ENCODE data around the gene STK32C. TPM values are rescaled to one million over a fixed set of nuclear protein-coding genes. Genes with fewer than 3 reads are reported as not detected.
"Not testable (repeated sequence)": the region's sequence is repeated elsewhere in the genome, so short reads cannot be mapped to it uniquely, and the experiment has no call there.

The STK32C gene
- total RNA-seq, 1 donor from 2014 or later = 21.5 TPM

DNA sequence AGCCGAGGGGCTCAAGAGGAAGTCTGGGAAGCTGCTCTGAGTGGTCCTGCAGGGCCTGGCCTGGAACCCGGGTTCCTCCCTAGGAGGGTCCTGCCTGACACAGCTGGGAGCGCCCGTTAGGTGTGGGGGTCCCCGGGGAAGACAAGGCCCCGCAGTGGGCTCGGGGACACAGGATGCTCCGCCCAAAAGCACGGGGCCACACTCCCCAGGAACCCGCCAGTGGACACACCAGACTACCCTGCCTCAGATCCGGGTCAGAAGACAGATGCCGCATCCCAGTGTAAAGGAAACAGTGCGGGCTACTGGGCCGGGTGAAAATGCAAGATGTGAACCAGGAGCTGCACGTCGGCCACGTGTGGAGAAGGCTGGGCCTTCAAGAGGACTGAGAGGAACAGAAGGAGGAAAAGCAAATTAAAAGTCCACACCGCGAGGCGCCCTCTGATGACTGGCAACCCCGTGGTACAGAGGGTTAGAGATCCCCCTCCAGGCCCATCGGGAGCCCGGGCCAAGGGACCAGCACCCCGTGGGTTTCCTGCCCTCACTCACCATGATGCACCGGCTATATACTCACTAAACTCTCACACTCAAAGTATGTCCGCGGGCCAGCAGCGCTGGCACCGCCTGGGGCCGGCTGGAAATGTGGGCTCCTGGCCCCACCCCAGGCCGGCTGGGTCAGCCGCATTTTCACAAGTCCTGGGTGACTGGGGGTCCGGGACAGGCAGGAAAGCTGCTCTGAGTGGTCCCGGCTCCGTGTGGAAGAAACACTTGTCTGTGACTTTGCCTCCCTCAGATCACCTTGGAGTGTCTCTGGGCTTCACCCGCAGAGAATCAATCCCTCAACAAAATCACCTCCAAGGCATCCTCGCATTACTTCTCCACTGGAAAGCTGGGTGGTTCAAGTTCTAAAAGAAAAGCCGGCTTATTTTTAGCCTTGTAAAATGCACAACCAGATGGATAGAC, 6.1 kb downstream of the STK32C start:
- no peak for DNase-seq

DNA sequence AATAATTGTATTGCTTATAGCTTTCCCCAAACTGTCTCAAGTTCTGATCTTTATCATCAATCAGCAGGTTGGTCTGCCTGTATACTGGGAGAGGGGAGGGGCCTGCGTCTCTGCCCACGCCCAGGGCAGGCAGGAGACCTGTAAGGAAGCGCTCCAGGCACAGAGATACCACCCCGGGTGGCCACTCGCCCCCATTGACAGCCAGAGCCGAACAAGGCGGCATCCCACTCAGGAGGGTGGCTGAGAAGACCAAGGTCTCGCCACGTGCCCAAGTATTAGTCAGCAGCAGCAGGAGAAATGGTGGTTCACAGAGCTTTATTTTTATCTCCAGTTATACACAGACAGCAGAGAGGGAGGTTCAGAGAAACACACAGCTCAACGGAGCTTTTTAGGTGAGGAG, 7.2 kb downstream of the STK32C start:
- DNase-seq = no peak

DNA sequence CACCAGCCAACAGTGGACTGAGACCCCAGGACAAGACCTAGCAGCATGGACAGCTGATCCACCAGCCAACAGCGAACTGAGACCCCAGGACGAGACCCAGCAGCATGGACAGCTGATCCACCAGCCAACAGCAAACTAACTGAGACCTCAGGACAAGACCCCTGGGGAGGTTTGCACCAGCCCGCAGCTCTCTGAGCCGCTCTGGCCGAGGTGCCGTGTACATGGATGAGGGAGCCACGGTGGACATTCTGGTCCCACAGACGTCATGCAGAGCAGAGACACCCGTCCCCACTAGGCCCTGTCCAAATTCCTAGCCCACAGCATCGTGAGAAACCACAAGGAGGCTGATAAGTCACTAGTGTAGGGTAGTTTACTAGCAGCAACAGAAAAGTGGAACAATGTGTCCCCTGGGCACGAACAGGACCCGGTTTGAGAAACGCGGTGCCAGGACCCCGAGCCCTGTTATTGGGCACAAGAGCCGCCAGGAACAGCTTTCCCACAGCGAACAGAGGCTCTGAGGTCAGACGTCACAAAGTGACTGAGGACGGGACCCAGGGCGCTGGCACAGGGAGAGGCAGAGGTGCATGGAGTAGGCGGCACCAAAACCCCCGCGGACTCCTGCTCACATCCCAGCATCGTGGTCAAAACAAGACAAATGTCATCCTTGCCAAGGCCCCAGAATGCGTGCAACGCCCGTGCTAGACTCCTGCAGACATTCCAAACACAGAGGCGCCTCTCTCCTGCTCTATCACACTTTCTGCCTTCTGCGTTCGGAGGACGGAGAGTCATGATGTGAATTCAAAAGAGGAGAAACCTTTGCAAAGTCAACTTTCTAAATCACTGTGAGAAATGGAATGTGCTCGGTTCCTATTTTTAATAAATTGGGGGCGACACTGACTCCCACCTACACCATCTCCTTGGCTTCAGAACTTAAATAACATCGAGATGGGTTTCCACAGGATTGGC, 8.1 kb downstream of the STK32C start:
- no peak for DNase-seq

DNA sequence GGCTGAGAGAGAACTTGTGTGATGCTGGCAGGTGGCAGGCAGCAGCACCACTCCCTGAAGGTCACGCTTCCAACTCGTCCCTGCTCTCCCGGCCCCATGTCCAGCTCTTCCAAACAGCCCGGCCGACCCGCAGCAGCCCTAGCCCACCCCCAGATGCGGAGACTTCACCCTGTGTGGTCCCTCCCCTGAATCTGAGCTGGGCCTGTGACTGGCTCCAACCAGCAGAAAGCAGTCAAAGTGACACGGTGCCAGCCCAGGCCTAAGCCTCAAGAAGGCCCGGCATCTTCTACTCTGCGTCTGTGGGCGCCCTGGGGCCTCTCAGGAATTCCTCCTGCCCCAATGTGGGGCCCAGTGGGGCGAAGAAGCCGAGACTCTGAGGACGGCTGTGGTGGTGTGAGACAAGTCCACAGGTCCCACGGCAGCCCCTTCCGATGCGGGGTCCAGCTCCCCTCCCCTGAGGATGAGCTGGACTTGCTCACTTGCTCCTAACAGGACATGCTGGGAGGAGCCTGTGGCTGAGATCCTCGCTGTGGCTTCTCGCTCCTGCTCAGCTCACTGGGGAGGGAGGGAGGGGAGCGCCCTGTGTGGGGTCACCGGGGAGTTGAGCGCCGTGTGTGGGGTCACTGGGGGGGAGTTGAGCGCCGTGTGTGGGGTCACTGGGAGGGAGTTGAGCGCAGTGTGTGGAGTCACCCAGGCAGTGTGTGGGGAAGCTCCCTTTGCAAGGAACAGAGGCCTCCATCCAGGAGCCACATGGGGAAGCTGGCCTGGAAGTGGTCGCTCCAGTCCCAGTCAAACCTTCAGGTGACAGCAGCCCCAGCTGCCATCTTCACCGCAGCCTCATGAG, 9.5 kb downstream of the STK32C start:
- no peak for DNase-seq

DNA sequence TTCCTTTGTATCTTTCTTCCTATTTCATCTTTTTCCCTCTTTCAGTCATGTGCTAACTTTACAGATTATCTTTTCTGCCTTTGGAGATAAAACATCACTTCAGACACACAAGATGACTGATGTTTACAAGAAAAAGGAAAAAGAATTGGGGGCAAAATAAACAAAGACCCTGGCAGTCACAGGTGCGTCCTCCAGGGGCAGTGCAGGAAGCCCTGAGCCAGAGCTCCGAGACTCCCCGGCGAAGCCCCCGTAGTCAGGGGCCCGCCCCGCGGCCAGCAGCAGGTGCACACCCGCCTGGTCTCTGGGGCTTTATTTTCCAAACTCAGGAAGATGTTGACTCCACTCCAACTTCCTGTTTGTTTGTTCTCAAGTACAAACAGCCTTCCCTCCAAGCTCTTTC, 10.2 kb downstream of the STK32C start:
- DNase-seq = no peak

DNA sequence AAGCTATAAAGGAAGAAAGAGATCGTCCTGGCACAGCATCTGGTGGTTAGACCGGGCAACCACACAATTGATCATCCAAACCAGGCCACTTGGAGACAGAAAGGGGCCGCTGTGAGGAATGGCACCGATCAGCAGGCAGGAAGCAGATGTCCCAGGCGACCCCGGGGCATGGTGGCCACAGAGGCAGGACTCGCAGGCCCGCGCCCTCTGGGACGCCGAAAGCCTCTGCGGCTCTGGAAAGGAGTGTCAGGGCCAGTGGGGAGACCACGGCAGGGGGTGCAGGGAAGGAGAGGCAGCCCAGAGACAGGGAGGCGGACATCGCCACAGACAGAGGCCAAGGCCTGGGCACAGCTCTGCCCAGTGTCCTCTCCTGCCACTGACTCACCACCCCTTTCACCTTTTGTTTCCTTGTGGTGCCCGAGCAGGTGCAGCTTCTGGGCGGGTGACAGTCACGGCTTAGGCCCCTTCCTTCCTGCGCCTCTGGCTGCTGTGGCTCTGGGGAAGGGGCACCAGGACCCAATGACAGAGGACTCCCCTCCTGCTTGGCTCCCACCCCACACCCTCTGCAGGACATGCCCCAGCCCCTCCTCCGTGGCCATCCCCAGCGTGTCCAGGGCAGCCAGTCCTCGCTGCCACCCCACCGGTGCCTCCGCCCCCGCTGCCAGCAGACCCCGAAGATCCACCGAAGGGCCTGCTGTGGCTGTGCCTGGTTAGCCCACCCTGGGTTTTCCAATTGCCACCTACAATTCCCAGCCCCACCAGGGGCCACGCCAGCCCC, 10.9 kb downstream of the STK32C start:
- DNase-seq = no peak

DNA sequence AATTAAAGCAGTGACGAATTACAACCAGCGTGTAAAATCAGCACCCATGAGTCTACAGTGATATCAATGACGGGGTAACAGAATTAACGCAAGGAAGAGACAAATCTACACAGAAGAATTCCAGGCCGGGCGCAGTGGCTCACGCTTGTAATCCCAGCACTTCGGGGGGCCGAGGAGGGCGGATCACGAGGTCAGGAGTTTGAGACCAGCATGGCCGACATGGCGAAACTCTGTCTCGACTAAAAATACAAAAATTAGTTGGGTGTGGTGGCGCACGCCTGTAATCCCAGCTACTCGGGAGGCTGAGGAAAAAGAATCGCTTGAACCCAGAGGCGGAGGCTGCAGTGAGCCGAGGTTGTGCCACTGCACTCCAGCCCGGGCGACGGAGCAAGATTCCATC, 12.3 kb downstream of the STK32C start:
- not testable (repeated sequence) for DNase-seq

DNA sequence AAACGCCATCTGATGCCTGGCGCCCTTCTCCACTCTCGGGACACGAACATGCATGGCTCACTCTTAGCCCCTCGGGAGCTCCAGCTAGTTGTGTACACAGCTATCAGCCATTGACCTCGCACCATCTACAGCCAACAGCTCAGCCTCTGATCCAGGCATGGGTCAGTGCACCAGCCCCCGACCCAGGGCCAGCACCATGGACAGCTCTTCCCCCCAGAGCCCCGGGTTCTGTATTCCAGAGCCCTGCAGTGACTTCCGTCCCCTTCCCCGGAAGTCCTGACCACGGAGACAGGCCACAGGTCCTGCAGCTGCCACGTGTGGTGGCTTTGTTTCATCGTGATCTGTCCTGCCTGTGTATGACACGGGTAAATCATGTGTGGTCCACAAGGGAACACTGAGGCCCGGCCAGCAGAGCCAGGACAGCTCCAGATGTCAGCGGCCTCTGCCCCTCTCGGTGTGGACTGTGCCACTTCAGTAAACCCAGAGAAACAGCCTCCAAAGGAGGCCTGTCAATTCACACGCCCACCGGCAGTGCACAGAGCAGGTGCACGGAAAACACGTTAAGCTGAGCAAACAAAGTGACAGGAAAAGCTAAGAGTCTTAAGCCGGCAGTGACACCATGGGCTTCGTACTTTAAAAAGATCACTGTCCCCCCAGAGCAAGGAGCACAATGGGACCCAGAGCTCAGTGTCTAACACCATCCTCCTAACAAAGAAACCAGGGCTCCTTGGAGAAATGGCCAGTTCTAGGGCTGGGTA, 13.0 kb downstream of the STK32C start:
- DNase-seq = no peak

DNA sequence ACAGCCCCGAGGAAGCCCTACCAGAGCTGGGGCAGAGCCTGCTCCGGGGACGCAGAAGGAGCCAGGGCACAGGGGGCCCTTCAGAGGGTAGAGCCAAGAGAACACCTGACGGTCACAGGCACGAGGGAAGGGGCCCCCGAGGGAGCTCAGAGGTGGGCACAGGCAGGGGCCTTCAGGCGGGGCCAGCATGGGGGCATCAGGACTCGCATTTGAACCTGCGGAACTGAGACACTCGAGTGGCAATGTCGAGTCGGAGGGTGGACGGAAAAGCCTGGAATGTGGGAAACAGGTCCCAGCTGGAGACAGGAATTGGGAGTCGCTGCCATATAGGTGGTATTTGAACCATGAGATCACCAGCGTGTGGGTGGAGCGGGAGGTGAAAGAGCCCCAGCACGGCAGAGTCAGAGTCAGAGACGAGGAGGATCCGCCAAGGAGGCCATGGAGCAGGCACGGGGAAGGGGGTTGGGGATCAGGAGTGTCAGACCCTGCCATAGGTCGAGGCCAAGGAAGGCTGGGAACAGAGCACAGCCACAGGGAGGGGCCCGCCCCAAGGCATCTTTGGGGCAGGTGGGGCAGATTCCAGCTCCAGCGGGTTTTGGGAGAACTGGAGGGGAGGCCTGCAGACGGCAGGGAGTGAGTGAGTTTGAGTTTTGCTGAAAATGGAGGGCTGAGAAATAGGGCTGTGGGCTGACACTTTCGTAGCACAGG, 13.8 kb downstream of the STK32C start:
- no peak for DNase-seq

DNA sequence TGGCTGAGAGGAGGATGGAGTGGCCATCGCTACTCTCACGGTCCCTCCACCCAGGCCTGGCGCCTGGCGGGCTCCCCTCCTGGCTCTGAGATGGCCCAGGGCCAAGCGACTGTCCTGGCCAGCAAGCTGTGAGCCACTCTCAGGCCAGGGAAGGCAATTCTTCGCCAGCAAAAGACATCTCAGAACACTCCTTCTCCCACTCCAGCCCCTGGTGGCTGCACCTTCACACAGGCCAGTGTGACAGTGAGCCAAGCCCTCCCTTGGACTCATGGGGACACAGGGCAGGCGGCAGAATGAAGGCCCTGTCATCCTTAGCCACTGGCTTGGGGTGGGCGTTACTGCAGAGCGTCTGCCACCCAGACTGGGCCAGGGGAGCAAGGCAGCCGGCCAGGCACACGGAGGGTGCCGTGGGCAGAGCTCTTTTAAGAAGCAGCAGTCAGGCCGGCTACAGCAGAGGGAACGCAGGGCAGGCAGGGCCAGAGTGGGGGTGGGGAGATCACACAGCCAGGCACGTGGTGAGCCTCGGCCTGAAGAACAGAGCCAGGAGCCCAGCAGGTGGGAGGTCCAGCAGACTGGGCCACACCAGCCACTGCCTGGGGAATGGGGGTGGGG, 14.4 kb downstream of the STK32C start:
- no peak for DNase-seq

DNA sequence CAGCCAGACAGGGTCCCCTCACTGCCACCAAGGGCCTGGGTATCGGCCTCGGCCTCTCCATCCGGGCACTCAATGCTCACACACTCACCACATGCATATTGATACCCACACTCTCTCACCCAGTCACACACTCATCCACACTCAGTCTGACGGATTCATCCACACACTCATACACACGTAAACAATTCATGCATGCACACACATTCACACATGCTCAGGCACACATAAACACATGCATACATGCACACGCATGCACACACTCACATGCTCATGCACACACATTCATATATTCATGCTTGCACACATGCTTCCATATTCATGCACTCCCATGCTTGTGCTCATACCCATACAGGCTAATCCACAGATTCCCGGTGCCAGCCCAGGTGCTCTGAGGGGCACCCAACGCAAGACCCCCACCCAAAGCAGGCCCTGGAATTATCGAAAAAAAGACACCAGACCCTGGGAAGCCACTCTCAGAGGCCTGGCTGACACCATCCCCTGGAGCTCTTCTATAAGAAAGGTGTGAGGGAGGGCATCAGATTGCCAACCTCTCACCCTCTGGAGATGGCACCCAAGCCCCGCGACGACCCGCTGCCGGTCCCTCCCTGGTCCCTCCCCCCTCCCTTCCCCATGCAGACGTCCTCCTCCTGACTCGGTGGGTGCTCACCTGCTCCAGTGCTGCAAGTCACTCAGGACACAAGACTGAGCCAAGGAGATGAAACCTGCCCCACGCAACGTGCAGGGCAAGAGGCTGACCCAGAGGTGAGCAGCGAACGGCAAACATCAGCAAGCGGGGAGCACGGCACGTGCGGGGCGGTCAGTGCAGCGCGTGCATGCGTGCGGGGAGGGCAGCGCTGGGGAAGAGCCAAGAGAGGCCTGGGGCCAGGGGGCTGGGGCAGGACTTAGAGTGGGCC, 15.2 kb downstream of the STK32C start:
- no peak for DNase-seq

DNA sequence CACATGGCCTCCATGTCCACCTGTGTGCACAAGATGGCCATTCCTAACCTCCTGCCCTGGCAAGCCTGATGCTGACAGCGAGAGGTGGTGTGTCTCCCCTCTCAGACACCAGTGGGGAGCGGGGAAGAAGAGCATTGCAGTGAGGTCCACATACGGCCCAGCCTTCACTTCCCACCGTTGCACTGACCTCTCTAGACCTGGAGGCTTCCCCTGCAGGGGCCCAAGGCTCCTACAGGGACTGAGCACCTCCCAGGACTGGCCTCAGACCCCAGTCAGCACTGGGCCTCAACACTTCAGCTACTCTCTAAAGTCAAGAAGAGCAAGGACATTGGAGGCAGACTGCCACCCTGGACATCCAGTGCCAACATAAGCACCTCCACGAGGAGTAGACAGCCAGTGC, 15.9 kb downstream of the STK32C start:
- DNase-seq = no peak

DNA sequence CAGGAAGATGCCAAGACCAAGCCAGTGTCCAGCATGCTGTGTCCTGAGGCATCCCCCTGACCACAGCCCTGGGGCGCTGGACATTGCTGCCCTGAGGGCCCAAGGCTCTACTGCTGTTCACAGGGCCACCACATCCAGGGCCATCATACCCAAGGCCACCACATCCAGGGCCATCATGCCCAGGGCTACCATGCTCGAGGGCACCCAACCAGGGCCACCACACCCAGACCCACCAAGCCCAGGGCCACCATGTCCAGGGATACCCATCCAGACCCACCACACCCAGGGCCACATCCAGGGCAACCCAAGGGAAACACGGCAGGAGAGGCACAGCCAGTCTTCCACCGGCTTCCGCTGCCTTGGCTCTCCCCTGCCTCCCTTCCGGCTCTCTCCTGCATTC, 17.1 kb downstream of the STK32C start:
- no peak for DNase-seq

DNA sequence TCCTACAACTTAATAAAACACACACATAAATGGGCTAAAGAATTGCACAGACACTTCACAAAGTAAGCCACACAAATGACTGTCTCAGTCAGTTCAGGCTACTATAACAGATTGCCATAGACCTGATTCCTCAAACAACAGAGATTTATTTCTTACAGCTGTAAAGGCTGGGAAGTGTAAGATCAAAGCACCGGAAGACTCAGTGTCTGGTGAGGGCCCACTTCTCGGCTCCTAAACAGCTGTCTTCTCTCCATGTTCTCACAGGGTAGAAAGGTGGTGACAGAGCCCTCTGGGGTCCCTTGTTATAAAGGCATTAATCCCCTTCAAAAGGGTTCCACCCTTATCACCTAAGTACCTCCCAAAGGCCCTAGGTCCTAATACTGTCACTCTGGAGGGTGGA, 18.3 kb downstream of the STK32C start:
- DNase-seq = no peak

DNA sequence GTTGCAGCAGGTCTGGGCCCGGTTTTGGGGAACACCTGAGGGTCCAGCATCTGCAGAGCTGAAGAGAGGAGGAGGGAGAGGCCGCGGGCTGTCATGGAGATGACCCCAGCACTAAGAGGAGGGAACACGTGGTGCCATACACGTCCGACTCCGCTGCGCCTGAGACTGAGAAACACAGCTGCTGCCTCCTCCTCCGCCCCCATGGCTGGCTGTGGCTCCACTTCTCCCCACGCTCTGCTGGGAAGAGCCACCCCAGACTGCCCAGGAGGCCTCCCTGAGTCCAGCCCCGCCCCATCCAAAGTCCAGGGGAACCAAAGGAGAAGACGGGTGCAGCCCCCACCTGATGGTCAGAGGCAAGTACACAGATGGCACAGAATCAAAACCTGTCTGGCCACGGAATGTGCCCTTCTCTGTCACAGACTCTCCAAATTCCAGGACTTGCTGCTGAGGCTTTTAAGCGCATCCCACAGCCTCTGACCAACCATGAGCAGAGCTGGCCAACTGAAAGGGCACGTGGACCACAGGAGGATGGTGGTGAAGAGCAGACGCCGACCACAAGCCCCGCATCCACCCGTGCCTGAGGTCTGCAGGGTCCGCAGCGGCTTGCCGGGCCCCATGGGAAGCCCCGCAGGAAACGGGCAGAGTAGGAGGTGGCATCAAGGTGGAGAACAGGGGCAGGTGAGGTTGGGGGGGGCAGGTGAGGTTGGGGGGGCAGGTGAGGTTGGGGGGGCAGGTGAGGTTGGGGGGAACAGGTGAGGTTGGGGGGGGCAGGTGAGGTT, 24.0 kb downstream of the STK32C start:
- peak; percentile 58 for DNase-seq

DNA sequence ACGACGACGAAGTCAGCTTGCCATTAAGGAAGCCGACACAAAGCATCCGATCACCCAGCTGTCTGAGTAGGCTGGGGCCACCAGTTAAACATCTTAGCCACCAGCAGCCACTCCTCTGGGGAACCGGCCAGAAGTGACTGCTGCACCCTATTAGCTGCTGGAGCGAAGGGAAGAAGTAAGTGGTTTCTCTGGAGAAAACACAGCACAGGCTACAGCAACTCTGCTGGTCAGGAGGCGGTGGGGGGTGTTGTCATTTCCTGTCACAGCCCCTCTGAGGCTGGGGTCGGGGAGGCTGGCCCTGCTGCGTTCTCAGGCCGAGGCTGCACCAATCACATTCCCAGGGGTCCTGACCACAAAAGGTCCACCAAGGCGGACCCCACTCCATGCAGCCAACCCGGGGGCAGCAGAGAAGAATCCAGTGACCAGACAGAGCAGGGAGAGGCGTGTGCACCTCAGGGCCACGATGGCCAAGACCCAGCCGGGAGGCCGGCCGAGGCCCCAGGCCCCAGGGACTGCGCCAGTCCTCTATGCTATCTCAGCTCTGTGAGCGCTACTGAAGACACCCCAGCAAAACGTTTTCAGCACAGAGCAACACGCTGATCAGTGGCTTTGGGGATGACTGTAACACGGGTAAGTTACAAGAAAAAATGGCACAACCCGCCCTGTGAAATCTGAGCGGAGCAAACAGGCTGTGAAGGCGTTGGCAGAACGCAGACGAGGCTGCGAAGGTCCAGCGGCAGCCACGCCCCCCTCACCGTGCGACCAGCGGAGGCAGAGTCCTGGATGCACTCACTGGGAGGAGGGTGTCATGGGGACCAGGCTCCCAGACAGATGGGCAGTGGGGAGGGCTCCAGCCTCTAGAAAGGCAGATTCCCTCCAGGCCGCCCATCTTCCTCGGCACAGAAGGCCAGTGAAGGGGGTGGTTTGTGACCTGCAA, 24.8 kb downstream of the STK32C start:
- peak; percentile 58 for DNase-seq

Data from occipital lobe (tissue), 2 donors.